ENCODE data around the gene LRIT3.

- no peak for TF ChIP-seq CTCF (conservative IDR thresholded peaks at IDR 0.05)
- no peak for TF ChIP-seq ZFX (IDR thresholded peaks at IDR 0.05)
Measured at GRCh38 chr4:109810552-109811387, 37.1 kb upstream of the LRIT3 start.
